HL-60 (cell line): Measurements from ENCODE around the gene AGPAT3.

Experiments used
- DNase-seq, 2 experiments: peaks; one replicate each; pipeline ENCODE4 v3.0.0-alpha.2; 2010 to 2020; ENCODE audit warnings: low read depth in 1 of 2, low spot score in 1 of 2
- H3K27ac ChIP-seq: fragments of 250-450 bp; sonication (Bioruptor Pico); replicated peaks from 2 replicates; pipeline ENCODE4 v1.5.1; 2020; ENCODE audit warnings: mild to moderate bottlenecking, moderate library complexity
- H3K27me3 ChIP-seq: fragments of 250-450 bp; sonication (Bioruptor Pico); 2 replicates; pipeline ENCODE4 v1.5.1; 2021; ENCODE audit warnings: mild to moderate bottlenecking, moderate library complexity; ENCODE audit not compliant: insufficient read depth, poor library complexity, severe bottlenecking
- H3K4me3 ChIP-seq: replicated peaks from 2 replicates; pipeline ENCODE4 v1.5.1; 2011; ENCODE audit warnings: mild to moderate bottlenecking, control low read depth, low read length; ENCODE audit not compliant: insufficient read depth
- CTCF ChIP-seq: IDR thresholded peaks from one replicate; pipeline ENCODE4 v1.5.1; 2011; ENCODE audit warnings: low read length, control low read depth, inconsistent platforms; ENCODE audit not compliant: insufficient read depth
- GABPA ChIP-seq: IDR thresholded peaks from 2 replicates; pipeline ENCODE4 v1.6.1; 2012; ENCODE audit warnings: low read depth
- POLR2AphosphoS5 ChIP-seq: IDR thresholded peaks from 2 replicates; pipeline ENCODE4 v1.6.1; 2012; ENCODE audit warnings: low read depth
- REST ChIP-seq: IDR thresholded peaks from 2 replicates; pipeline ENCODE4 v1.6.1; 2012; ENCODE audit warnings: low read depth; ENCODE audit not compliant: insufficient replicate concordance
- SPI1 ChIP-seq: IDR thresholded peaks from 2 replicates; pipeline ENCODE4 v1.6.1; 2012; ENCODE audit warnings: low read depth, mild to moderate bottlenecking, borderline replicate concordance

The AGPAT3 gene

GRCh38 chr21:43922949-43923348, 57.9 kb downstream of the AGPAT3 start:
- DNase-seq, result no peak
- Histone ChIP-seq H3K27me3 (no peaks in the 10 kb centered on the region), H3K4me3 (no peak overlapping the region), H3K27ac (no peak overlapping the region)
- TF ChIP-seq CTCF (no peak), POLR2AphosphoS5 (no peak), SPI1 (no peak), GABPA (no peak), REST (no peak)

GRCh38 chr21:43923391-43923790, 58.4 kb downstream of the AGPAT3 start:
- H3K27ac ChIP-seq, result no peak overlapping the region
- no peaks in the 10 kb centered on the region for H3K27me3 ChIP-seq
- H3K4me3 ChIP-seq, result no peak overlapping the region
- DNase-seq, result no peak
- TF ChIP-seq REST (no peak), GABPA (no peak), SPI1 (no peak), CTCF (no peak), POLR2AphosphoS5 (no peak)

- DNase-seq, result no peak
- TF ChIP-seq REST (no peak), GABPA (no peak), SPI1 (no peak), CTCF (no peak), POLR2AphosphoS5 (no peak)
- Histone ChIP-seq H3K27ac (no peak overlapping the region), H3K4me3 (no peak overlapping the region), H3K27me3 (no peaks in the 10 kb centered on the region)
These were observed 59.5 kb downstream of the AGPAT3 start for GRCh38 chr21:43924421-43925095.
